HG03064 (cell line): ENCODE data around the gene FGF13.

Source experiments
- ATAC-seq: cut with Tn5 transposase; IDR thresholded peaks from one replicate; pipeline ENCODE4 v1.9.1; 2021; ENCODE audit warnings: low read depth; ENCODE audit not compliant: unreplicated experiment

The FGF13 gene

GRCh38 chrX:138664466-138664865 lies 47.1 kb downstream of the FGF13 start:
- no peak for ATAC-seq

- ATAC-seq, result no peak
Observed at GRCh38 chrX:138664016-138664415, 47.5 kb downstream of the FGF13 start.

GRCh38 chrX:138651494-138651893 lies 60.0 kb downstream of the FGF13 start:
- ATAC-seq, result no peak

GRCh38 chrX:138648568-138648967 lies 62.9 kb downstream of the FGF13 start:
- ATAC-seq, result no peak

- no peak for ATAC-seq
Observed at GRCh38 chrX:138638996-138639395, 72.5 kb downstream of the FGF13 start.
